Measurements from ENCODE around the gene DDO.

DDO gene

DNA sequence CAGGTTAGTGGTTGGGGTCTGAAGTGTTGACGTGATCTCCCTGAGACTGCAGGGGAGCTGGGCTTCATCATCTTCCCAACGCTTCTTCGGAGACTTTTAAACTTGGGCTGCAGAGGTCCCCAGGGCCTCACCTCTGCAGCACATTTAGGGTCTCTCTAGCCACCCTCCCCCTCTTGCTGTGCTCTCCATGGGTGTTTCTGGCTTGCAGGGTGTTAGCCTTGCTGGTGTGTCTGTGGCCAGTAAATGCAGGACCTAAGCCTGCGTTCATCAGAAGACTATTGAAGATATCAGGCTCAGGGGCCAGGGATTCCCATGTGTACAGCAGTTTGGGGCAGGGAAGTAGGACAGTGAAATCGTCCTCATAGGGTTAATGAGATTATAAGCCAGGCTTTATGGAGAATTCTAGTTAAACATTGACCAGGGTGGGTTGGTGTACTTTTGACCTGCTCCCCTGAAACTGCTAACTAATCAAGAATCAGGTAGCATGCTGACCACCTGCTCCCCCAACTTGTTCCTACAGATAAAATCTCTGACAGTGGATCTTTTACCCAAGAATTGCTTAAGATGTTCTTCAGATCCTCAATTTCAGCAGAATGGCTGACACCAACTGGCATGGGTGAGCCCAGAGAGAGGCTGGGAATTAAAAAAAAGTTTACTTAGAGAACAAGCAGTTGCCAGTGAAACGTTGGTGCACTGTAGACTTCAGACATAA, 3.8 kb upstream of the DDO start:
- no peak for ATAC-seq

DNA sequence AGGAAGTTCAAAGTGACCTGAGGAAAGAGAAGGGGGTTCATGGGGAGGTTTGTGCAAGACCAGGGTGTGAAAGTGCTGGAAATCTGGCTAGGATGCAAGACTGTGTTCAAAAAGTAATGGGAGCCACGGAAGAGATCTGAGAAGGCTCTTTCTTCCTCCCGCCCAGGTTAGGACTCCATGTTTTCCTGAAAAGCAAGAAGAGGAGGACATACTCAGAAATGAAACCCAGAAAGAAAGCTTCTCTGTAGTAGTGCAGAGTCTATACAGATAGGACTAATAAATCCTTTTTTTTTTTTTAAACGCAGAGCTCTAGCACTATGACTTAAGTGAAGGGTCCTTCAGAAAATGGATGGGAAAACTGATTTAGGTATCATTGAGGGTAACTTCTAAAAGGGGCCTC, 3.2 kb upstream of the DDO start:
- no peak for ATAC-seq

DNA sequence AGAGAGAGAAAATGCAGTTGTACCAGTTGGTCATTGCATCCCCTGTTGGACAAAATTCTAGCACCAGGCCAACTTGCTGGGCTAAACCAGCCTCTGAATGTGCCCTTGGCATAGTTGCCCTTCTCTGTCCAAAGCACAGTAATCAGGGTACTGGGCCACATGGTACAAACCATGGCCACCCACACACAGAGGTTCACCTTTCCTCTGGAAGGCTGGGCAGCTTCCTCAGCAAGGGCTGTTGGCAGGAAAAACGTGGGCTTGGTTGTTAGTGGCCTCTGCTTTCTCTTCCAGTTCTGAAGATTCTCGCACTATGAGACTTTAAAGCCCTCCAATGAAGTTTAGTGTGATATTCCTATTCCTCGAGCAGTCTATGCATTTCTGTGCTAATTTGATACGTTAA, 706 bp downstream of the DDO start:
- no peak for ATAC-seq

DNA sequence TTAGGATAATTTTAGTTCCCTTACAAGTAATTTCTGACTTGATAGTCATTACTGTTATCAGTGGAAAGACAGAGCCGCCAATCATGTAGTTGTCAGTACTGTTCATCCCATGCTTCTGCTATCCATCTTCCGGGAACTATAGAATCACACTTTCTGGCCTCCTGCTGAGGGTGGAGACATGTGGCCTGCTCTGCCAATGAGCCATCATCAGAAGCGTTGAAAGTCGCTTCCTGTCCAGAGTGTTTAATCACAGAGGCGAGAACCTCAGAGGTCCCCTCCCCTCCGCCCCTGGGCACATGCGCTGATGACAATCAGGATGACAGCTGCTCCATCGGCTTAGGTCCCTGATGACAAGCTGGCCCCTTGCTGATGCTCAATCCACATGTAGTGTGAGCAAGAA, 3.0 kb downstream of the DDO start:
- ATAC-seq: no peak

DNA sequence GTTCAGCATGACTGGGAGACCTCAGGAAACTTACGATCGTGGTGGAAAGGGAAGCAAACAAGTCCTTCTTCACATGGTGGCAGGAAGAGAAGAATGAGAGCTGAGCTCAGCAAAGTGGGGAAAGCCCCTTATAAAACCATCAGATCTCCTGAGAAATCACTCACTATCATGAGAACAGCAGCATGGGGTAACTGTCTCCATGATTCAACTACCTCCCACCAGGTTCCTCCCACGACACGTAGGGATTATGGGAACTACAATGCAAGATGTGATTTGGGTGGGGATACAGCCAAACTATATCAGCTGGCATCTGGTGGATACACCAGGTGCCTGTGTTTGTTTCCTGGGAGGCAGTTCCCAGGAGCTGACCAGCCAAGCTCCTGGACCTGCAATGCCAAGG, 4.9 kb downstream of the DDO start:
- no peak for ATAC-seq

DNA sequence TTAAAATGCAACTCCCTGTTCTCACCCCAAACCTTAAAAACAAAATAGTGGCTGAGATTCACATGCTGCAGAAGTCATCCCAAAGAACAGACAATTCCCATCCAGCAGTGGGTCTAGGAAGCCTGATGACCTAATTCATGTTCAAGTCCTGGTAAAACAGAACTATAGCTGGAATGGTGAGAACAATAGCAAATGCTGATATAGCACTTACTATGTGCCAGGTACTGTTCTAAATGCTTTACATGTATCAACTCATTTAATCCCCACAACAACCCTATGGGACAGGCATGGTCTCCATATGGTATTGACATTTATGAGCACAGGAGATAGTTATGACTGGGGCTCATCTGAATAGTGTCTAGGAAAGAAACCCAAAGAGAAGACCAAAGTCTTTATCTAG, 5.6 kb downstream of the DDO start:
- no peak for ATAC-seq

DNA sequence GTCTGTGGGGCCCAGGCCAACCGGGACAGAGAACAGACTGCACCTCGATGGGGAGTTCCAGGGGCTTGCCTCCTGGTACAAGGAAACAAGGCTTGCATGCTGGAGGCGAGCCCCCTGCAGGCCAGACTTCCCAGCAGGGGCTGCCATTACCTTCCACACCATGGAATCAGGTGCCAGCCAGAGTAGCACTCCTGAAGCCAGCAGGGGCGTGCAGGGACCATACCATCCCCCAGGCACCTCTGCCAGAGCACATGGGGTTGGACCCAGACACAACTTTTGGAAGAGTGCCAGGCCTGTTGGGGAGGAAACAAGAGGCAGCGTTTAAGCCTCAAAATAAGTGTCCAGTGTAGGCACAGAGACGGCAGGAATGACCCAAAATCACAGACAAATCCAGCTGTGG, 6.5 kb downstream of the DDO start:
- ATAC-seq: no peak

DNA sequence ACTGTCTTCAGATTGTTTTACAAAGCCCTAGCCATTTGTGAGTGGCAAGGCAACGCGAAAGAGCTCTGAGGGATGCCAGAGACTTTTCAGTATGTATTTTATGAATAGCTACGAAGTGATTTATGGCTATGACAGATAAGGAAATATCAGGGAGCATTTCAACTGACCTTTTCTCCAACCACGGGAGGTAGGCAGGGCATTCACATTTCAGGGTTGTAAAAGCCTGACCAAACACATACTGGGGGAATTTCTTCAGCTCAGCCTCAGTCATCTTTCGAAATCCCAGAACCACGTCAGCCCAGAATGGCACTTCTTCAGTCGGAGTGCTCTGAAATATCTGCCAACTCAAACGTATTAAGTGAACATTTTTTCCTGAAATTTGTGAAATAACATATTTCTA, 10.8 kb downstream of the DDO start:
- ATAC-seq: no peak

DNA sequence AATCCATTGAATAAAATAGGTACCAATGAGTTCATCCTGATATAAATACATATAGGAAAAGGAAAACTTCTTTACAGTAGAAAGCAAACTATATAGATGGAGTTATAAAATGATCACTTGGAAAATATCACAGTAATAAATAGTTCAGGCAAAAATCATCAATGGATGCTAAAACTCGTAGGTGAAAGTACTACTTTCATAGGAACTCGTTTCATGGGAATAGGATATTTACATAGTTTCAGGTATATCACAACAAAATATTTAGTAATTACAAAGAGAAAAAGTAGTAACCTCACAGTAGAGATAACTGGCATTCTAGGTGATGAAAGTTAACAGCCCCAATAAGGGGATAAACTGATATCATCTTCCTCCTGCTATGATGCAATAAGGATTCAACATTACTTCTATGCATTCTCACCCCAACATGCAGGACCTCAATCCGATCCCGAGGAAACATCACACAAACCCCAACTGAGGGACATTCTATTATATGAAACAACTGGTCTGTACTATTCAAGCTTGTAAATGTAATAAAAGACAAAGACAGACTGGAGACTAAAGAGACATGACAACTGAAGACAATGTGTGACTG, 13.7 kb downstream of the DDO start:
- ATAC-seq: no peak

DNA sequence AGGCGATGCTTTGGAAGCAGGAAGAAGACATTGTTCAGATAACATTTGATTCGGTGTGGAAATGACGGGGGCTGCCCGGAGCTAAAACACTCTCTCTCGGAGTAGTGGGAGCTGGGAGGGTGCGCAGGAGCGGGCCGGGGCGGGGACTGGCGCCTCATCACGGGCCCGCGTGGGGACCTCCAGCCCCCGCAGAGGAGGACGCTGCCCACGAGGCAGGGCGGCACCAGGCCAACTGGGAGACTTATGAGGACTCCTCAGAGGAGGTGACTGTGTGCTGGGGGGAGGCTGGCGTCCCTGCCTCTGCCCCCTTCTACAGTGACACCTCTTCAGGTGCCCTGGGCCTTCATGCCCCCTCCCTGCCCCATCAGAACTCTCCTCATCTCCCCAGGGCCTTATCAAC, 15.2 kb downstream of the DDO start:
- no peak for ATAC-seq

DNA sequence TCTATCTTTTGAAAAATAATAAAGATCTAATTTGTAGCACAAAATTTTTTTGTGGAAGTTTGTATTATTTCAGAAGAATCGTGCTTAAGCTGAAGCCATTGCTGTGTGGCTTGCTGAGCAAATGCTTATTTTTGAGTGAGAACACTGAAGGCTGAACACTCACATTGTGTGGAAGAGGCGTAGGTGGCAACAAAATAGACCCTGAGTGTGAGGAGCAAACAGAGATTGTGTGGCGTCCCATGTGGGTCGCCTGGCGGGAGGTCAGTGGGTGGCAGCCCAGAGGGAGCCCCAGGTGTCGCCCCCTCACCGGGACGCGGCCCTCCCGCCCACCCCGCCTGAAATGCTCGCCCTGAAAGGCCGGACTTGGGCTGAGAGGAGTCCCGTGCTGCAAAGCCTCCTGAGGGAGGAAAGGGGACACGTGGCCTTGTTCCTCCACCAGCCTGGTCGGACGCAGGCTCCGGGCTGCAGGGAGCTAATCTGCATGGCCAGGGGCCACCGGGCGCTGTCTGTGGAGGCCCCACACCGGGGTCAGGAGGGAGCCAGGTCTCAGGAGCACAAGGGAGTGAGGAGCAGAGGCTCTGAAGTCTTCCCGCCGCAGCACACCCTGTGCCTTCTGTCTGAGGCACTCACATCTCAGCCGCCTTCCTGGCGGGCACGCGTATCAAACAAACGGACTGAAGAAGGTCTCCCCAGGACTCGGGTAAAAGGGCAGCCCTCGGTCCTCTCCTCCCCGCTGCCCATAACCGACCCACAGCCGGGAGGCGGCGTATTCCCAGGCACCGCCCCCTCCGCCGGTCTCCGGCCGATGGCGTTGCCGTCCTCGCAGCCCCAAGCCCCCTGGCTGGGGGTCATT, 15.9 kb downstream of the DDO start:
- ATAC-seq: no peak

DNA sequence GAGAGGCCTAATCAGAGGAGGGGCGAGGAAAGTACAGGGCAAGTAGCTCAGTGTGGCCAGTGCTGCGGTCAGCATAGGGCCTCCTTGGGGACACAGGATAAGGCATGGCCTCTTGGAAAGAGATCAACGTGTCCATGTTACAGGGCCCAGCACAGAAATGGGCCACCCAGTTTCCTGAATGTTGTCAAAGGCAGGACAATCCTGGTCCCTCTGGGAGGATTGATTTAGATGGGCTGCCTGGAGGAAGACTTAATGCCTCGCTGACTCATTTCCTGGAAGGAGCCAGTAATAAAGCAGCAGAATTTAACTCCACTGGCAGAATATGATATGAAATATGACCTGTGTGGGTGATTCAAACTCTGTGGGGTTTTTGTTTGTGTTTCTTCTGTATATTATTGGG, 16.6 kb downstream of the DDO start:
- no peak for ATAC-seq

DNA sequence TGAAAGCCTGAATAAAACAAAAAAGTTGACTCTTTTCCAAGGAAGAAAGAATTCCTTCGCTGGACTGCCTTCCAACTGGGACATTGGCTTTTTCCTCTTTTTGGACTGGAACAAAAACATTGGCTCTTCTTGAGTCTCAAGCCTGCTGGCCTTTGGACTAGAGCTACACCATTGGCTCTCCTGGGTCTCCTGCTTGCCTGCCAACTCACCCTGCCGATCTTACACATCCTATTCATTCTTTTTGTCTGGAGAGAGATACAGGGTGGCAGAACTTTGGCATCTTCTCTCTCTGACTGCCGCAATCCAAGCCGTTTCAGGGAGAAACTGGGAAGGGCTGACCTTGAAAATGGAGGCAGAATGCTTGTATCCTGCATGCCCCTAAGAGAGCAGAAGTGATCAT, 20.2 kb downstream of the DDO start:
- ATAC-seq: no peak

DNA sequence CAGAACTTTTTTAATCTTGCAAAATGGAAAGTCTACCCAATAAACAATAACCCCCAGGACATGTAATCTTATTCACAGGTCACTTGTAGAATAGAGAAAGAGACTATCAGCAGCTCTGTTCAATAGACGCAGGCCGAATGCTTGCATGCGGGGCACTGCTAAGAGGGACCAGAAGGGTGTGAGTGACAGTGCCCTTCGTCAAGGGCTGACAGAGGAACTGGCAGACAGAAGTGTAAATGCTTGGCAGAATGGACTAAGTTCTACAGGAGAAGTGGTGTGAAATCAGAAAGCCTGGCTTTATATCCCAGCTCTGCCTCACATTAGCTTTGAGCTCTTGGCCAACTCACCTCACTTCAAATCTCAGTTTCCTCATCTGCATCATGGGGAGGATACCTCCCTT, 21.0 kb downstream of the DDO start:
- no peak for ATAC-seq

DNA sequence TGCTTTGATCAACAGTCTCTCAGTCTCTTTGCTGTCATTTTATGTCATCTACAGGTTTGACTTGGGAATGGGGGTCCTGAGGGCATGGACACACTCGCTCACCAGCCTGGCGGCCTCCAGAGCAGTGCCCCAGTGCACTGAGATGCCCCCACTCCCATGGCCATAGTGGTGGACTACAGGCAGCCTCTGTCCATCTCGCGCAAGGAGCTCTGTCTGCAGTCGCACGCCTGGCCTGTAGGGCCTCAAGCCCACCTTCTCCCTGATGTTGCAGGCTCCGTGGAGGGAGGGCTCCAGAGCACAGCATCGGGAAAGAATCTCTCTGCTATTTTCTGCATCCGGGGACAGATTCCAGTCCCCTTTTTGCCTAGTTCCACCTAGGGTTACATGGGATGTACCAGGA, 22.6 kb downstream of the DDO start:
- no peak for ATAC-seq

DNA sequence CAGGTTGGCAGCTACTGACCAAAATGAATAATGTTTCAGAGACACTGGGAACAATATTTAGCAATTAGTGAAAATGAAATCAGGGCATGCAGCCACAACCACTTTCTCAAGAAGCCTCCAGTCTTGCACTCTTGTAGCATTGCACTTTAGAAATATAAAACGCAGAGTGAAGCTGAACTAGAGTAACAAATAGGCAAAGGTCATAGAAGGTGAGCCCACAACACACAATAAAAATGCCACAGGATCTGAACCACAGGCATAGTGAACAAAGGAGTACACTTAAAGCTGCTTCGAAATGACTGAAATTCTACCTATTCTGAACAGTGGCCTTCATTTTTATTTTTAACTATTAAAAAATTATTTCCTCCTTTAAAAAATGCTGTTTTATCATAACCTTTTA, 25.0 kb downstream of the DDO start:
- ATAC-seq: no peak

DNA sequence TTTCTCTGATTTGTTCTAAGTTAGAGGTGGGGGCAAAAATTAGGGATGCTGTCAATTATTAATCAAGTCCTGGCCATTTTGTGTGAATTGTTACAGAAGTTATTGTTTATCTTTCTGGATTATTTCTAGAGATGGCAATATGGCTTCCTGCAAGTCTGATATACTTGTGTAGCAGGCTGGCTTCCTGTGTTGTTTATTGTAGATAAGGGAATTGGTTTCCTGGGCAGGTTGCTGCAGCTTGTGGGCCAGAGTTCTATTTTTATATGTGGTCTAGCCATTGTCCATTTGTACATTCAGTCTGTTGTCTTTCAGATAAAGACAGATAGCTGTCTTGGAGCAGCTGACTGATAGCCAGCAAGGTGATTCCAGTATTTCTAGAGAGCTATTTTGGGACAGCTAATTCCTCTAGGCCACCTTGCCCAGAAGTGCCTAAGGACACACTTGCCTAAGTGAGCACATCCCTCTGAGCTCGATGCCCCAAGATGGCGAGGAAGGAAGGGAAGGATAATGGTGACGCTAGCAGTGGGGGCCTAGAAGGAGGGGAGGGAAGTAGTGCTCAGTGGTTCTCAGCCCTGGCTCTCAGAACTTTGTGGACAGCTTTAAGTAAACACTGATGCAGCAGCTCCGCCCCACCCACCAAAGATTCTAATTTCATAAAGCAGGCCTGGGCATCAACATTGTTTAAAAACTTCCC, 25.5 kb downstream of the DDO start:
- ATAC-seq: no peak

DNA sequence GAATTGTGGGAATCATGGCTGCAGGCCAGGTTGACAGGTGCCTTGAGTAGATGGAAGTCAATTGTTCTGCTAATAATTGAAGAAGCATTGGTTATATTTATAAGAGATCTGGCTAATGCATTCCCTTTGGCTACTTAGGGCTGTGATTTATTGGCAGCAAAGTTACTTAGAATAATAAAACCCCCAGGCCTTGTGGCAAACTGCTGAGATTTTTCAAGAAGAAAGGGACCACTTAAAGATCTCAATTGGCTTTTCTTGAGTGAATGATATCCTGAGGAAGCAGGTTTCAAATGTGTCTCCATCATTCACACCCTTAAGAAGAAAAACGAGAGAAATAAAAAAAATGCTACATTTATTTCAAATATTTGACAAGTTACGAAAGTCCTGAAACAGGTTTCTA, 27.4 kb downstream of the DDO start:
- ATAC-seq: no peak

DNA sequence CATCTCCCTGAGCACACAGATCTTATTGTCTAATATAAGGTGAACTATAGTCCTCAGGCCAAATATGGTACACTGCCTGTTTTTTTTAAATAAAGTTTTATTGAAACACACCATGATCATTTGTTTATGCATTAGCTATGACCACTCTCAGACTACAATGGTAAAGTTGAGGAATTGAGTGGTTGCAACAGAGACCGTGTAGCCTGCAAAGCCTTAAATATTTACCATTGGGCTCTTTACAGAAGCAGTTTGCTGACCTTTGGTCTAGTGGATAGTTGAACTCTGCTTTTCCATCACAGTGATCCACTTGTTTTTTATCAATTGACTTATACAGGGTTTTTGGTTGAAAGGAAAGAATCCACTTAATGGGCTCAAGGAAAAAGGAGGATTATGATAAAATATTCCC, 29.9 kb downstream of the DDO start:
- ATAC-seq: no peak

DNA sequence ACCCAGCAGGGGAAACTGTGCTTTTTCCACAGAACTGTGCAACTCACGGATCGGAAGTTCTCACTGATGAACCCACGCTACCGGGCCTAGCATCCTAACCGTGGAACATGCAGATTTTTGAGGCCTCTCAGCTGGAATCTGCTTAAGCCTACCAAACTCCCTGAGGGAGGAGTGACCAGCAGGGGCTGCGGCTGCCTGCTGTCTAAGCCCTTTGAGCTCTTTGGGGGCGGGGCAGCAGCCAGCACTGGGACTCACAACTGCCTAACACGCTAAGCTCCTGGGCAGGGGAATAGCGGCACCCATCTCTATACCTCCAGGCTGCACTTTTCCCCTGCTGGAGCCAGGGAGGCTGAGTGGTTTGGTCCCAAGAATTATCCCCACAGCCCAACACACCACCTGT, 36.8 kb downstream of the DDO start:
- no peak for ATAC-seq

DNA sequence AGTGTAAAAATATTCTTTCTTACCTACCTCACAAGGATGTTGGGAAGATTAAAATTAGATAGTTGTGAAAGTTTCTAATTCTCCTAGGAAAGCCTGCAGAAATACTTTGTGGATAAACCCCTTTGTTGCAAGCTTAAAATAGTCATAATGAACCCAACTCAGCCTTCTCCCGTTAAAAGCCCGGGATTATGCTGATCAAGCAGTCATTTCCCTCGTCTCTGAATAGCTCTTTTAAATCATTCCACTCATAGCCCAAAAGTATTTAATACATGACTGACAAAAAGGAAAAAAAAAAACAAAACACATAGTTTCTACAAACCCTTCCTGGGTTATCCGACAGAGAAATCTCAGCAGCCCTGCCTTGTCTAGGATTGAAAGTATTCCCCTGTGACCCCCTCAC, 46.3 kb downstream of the DDO start:
- ATAC-seq: no peak

DNA sequence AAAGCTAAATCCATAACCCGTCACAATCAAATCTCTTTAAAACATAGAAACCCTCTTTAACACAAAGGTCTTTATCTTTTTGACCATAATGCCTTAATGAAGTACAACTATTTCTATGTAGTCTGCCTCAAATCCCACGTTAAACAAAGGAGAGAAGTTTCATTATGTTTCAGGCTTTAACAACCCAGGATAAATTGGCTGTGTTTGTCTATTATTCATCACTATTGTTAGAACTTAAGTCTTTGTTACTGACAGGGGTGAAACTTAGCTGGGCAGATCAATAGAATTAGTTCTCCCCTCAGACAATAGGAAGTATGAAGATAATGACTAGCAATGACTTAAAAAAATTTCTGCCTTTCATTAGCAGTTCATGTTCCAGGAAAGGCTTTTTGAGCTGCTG, 47.1 kb downstream of the DDO start:
- no peak for ATAC-seq

DNA sequence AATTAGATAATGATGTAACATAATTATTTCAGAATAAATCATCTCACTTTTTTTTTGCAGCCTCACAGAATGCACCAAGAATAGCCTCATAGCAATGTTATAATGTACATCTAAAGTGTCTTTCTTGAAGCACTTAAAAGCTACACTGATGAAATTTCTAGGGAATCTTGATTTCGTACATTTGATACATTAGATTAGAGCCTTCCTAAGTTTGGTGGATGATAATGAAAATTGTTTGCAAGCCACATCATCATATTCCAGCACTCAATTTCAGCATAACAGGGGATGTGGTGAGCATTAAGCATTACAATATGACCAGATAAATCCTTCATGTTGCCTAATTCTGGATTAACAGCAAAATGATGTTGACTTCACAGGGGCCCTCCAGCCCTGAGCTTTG, 47.5 kb downstream of the DDO start:
- no peak for ATAC-seq

DNA sequence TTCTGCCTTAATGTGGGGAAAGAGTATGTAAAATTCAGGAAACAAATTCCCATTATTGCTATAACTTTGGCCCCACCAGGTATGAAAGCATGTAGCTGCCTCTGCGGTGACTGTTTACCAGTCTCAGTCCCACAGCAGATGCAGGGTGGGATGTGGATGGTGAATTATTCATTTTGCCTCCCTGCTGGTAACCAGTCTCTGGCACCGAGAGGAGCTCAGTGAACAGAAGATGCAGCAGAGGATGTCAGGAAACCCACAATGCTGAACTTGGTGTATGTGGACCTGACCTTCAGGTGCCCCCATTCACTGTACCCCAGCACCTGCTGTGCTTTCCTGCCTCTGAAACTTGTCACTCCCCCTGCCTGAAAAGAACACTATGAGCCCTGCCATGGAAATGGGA, 48.4 kb downstream of the DDO start:
- no peak for ATAC-seq

Data from activated CD4-positive, CD25-positive, alpha-beta regulatory T cell treated with anti-CD3 and anti-CD28 coated beads, Interleukin-2, amount 50 U/mL, for 24 hours (primary cell).